Astrocyte of the cerebellum (primary cell): Measurements from ENCODE around the gene ZC3H10.
"Not testable (repeated sequence)": the region's sequence is repeated elsewhere in the genome, so short reads cannot be mapped to it uniquely, and the experiment has no call there.

ENCODE experiments used
- DNase-seq: peaks from one replicate; pipeline ENCODE4 v3.0.0-alpha.2; 2011; ENCODE audit warnings: low read depth
- H3K4me3 ChIP-seq: 2 replicates; pipeline ENCODE4 v1.5.1; 2011; ENCODE audit warnings: mild to moderate bottlenecking, low read depth, low read length, moderate library complexity
- in situ Hi-C: cut with HindIII; loops from 2 replicates; pipeline ENCODE4 v1.10.0; 2017; ENCODE audit warnings: low sequenced_read_pairs
- TF ChIP-seq, protein P1 (sequence below): IDR thresholded peaks from 2 replicates; pipeline ENCODE4 v1.5.1; 2012; ENCODE audit warnings: low read length, low read depth, moderate library complexity, mild to moderate bottlenecking; ENCODE audit errors: missing control alignments

ZC3H10 gene

DNA sequence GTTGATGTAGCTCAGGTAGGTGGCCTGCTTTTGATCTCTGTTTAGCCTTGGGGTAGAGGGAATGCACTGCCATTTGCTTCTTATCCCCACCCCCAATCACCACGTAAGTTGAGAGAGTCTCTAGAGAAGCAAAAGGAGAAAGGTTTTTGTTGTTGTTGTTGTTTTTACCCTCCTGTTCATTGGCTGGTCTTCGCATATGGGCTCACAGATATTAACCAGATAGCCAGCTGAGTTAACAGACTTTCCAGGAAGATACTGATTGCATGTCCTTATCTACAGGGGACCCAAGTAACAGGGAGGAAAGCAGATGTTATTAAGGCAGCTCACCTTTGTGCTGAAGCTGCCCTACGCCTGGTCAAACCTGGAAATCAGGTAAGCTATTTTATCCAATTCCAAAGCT is 10.8 kb upstream of the ZC3H10 start:
- in situ Hi-C loops, result no loop called here
- TF ChIP-seq, protein P1, sequence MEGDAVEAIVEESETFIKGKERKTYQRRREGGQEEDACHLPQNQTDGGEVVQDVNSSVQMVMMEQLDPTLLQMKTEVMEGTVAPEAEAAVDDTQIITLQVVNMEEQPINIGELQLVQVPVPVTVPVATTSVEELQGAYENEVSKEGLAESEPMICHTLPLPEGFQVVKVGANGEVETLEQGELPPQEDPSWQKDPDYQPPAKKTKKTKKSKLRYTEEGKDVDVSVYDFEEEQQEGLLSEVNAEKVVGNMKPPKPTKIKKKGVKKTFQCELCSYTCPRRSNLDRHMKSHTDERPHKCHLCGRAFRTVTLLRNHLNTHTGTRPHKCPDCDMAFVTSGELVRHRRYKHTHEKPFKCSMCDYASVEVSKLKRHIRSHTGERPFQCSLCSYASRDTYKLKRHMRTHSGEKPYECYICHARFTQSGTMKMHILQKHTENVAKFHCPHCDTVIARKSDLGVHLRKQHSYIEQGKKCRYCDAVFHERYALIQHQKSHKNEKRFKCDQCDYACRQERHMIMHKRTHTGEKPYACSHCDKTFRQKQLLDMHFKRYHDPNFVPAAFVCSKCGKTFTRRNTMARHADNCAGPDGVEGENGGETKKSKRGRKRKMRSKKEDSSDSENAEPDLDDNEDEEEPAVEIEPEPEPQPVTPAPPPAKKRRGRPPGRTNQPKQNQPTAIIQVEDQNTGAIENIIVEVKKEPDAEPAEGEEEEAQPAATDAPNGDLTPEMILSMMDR, result no peak
- no peak for DNase-seq
- no peak overlapping the region for H3K4me3 ChIP-seq

DNA sequence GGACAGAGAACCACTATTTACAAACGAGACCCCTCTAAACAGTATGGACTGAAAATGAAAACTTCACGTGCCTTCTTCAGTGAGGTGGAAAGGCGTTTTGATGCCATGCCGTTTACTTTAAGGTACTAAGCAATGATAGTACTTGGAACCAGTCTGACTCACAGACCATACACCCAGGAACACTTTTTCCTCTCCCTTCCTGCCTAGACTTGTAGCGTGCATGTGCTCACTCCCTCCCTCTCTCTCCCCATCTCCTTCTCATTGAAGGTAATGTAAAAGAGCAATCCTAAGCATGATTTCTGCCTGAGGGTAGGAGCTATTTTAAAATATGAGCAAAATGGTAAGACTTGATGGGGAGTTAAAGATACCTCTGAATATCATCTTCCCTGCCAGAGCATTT is 7.5 kb upstream of the ZC3H10 start:
- no peak overlapping the region for H3K4me3 ChIP-seq
- TF ChIP-seq, protein P1, result no peak
- no peak for DNase-seq
- in situ Hi-C loops, result no loop called here

DNA sequence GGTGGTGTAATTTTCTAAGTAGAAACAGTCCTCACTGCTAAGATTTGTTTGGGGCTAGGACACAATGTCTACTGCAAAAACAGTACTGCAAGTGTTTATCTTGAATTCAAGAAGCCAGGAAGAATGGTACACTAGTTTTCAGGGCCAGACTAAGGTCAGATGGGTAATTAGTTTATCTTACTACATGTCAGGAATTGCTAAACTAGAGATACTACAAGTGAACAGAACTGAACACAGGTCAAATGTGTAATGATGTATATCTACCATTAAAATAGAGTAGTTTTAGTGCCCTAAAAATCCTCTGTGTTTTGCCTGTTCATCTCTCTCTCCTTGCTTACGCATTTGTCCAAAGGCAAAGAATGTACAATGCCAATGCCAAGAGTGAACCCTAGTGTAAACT is 4.0 kb upstream of the ZC3H10 start:
- TF ChIP-seq, protein P1, result no peak
- DNase-seq, result no peak
- H3K4me3 ChIP-seq, result no peak overlapping the region
- in situ Hi-C loops, result no loop called here

DNA sequence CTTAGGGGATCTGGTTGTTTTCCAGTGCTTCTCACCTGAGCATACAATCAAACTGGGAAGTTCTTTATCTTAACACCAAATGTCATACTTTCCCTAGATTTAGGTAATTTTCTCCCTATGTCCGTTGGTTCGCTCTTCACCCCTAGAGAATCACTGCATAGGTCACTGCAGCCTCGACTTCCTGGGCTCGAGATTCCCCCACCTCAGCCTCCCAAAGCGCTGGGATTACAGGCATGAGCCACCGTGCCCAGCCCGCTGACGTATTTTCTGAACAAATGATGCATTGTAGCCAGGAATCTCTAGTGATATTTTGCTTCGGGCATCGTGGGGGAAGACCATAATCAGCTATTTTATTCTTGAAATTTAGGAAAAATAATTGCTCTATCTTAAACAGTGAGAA is 2.7 kb upstream of the ZC3H10 start:
- DNase-seq, result no peak
- TF ChIP-seq, protein P1, result no peak
- H3K4me3 ChIP-seq, result peak overlapping the region; percentile 83
- in situ Hi-C loops, result loop anchor here (5.0 kb wide), 1 partner anchor 77 kb away; no protein-coding TSS in a partner anchor

DNA sequence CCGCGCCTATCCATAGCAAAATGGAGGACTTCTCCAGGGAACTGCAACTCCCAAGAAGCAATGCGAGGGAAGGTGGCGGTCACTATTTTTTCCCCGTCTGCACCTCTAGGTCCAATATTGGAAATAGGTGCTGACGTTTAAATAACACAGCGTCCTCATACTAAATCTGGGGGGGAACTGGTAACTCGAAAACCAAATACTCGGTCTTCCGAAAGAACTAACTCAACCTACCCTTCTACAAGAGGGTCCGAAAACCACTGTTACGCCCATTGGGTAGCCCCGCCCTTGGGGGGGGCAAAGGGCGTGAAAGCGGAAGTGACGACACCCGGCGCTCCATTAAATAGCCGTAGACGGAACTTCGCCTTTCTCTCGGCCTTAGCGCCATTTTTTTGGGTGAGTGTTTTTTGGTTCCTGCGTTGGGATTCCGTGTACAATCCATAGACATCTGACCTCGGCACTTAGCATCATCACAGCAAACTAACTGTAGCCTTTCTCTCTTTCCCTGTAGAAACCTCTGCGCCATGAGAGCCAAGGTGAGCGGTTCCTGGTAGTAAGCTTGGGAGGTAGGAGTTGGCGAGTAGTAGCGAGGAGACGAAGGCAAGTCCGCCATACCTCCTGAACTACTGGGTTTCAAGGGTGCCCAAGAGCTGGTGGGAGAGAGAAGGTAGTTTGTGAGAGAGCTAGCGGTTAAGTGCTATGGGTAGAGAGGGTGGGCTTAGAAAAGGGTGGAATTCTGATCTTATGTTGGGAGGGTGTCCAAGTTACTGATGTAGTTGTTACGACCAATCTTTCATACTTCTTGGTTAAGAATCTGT is 1.6 kb upstream of the ZC3H10 start, which contains the start of gene RPL41:
RPL41 (plus strand) TSS at position 367 of the 815 bp plus-strand sequence.
- TF ChIP-seq, protein P1, result no peak
- in situ Hi-C loops, result loop anchor here (5.0 kb wide), 1 partner anchor 76 kb away; no protein-coding TSS in a partner anchor
- DNase-seq, result peak; percentile 88
- H3K4me3 ChIP-seq, result peak within 1 kb of the TSS; percentile 83

DNA sequence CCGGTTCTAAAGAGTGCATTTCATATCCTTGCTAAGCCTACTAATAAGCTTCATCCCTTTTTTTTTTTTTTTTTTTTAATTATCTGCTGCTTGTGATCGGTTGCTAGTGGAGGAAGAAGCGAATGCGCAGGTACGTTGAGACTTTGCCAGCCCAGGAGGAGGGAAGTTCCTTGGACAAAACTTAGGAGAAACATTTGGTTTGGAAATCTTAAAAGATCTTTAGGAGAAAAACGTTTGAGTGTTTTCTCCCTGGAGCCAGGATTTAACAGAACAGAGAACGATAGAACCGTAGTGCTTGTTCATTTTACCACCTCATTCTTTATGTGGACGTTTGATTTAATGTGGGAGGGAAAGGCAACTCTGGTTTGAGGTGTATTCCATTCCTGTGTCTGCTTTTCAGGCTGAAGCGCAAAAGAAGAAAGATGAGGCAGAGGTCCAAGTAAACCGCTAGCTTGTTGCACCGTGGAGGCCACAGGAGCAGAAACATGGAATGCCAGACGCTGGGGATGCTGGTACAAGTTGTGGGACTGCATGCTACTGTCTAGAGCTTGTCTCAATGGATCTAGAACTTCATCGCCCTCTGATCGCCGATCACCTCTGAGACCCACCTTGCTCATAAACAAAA is 872 bp upstream of the ZC3H10 start:
- peak overlapping the region; percentile 83 for H3K4me3 ChIP-seq
- in situ Hi-C loops, result loop anchor here (5.0 kb wide), 1 partner anchor 75 kb away; no protein-coding TSS in a partner anchor
- DNase-seq, result not testable (repeated sequence)
